HG03575 (cell line): ENCODE data around the gene IFITM10.

Experiments
- ATAC-seq: cut with Tn5 transposase; IDR thresholded peaks from one replicate; pipeline ENCODE4 v1.9.1; 2021; ENCODE audit not compliant: unreplicated experiment, insufficient number of reproducible peaks, low FRiP score; ENCODE audit errors: extremely low read depth

Gene IFITM10

GRCh38 chr11:1731451-1732059 lies 18.8 kb downstream of the IFITM10 start:
- ATAC-seq = no peak

GRCh38 chr11:1730059-1730629 lies 20.3 kb downstream of the IFITM10 start:
- ATAC-seq = no peak

GRCh38 chr11:1729692-1730011 lies 20.7 kb downstream of the IFITM10 start:
- no peak for ATAC-seq

GRCh38 chr11:1728931-1729691 lies 21.3 kb downstream of the IFITM10 start:
- ATAC-seq = no peak

- ATAC-seq = no peak
Measured at GRCh38 chr11:1728301-1728700, 22.1 kb downstream of the IFITM10 start.

- ATAC-seq = no peak
Measured at GRCh38 chr11:1727861-1728260, 22.5 kb downstream of the IFITM10 start.

- ATAC-seq = no peak
Measured at GRCh38 chr11:1727096-1727690, 23.2 kb downstream of the IFITM10 start.

GRCh38 chr11:1719781-1720180 lies 30.6 kb downstream of the IFITM10 start:
- no peak for ATAC-seq

- ATAC-seq = no peak
Measured at GRCh38 chr11:1718326-1718725, 32.1 kb downstream of the IFITM10 start.

- ATAC-seq = no peak
Measured at GRCh38 chr11:1717745-1718144, 32.6 kb downstream of the IFITM10 start.

- no peak for ATAC-seq
Measured at GRCh38 chr11:1714908-1715885, 35.2 kb downstream of the IFITM10 start.

- no peak for ATAC-seq
Measured at GRCh38 chr11:1708716-1709115, 41.7 kb downstream of the IFITM10 start.

- no peak for ATAC-seq
Measured at GRCh38 chr11:1707751-1708150, 42.6 kb downstream of the IFITM10 start.

GRCh38 chr11:1706634-1707400 lies 43.6 kb downstream of the IFITM10 start:
- no peak for ATAC-seq

GRCh38 chr11:1705126-1706052 lies 45.0 kb downstream of the IFITM10 start:
- no peak for ATAC-seq

GRCh38 chr11:1703146-1703545 lies 47.2 kb downstream of the IFITM10 start:
- no peak for ATAC-seq

- ATAC-seq = no peak
Measured at GRCh38 chr11:1702506-1702905, 47.9 kb downstream of the IFITM10 start.
